H54 (cell line): ENCODE measurements around the gene SLIT3.

Experiments
- DNase-seq: peaks from one replicate; pipeline ENCODE4 v3.0.0; 2011; ENCODE audit warnings: low spot score, mixed read lengths; ENCODE audit not compliant: insufficient read length
- FAIRE-seq: peaks from 3 replicates; lab custom pipeline; 2011; peaks lifted over from hg19 to GRCh38; lab: Jason Lieb, UNC
- POLR2A ChIP-seq: IDR thresholded peaks from 2 replicates; pipeline ENCODE4 v1.6.1; 2011; ENCODE audit warnings: low read depth, mild to moderate bottlenecking, low read length

SLIT3 gene

DNA sequence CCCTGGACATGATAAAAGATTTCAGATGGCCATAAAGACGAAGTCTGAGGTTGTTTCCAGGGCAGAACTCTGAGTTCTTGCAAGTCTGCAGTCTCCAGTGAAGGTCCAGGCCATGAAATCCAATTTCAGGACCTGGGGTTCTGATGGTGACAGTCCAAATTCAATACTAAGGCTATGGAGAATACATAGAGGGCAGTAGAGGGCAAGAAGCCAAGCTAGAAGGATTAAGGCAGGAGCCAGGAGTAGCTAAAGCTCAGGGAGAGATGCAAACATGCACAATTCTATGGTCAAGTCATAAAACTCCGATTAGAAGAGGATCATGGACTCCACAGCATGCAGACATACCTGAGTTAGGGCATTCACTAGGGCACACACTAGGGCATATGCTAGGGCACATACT, 11.4 kb downstream of the SLIT3 start:
- TF ChIP-seq POLR2A: no peak
- FAIRE-seq (no peak), DNase-seq (no peak)

DNA sequence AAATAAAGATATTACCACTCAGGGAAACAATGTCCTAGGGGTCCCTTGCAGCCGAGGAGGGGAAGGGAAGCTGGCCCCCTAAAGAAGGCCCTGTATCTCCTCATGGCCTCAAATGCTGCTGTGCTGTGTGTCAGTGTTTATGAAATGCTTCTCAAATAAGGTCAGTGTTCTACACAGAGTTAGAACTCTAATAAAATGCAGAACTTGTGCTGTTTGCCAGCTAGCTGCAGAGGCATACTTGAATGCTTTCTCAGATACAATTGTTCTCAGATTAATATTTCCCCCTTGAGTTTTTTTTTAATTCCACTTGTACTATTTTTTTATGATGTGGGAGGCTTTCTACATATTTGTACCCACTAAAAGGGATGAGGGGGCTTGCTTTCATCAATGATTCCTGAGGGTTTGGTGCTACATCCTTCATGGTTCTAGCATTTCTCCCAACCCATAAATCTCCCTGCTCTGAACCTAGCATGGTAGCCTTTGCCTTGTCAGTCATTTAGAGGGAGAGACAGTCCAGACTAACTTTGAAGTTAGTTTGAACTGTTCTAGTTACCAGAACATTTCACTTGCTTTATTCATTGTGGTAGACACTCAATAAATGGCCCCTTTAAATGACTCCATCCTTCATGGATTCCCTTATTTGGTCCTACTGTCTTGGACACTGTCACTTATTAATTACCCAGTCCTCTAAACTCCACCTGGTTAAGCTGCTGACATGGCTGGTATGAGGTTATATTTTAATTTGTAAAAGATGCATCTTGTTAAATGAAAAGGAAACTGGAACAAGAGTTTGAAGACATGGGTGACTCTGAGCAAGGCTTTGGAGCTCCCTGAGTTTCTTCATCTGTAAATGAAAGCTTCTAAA, 12.6 kb downstream of the SLIT3 start:
- FAIRE-seq: no peak
- no peak for TF ChIP-seq POLR2A
- DNase-seq: no peak

DNA sequence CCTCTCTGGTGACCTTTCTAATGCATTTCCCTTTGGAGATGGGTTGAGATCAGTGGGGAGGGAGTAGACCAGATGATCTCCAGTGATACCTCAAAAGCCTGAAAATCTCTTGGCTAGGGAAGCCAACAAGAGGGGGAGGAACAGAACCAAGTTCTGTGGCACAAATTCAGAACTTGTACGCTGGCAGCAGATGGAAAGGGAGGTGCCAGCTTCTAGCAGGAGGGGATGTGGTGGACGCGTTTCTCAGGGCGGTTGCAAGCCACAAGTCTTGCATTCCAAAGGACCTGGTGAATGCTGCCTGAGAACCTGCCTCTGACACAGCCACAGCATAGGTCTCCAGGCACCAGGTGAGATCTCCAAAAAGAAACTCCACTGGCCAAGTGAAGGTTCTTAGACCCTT, 13.4 kb downstream of the SLIT3 start:
- DNase-seq (no peak), FAIRE-seq (no peak)
- TF ChIP-seq POLR2A: no peak

DNA sequence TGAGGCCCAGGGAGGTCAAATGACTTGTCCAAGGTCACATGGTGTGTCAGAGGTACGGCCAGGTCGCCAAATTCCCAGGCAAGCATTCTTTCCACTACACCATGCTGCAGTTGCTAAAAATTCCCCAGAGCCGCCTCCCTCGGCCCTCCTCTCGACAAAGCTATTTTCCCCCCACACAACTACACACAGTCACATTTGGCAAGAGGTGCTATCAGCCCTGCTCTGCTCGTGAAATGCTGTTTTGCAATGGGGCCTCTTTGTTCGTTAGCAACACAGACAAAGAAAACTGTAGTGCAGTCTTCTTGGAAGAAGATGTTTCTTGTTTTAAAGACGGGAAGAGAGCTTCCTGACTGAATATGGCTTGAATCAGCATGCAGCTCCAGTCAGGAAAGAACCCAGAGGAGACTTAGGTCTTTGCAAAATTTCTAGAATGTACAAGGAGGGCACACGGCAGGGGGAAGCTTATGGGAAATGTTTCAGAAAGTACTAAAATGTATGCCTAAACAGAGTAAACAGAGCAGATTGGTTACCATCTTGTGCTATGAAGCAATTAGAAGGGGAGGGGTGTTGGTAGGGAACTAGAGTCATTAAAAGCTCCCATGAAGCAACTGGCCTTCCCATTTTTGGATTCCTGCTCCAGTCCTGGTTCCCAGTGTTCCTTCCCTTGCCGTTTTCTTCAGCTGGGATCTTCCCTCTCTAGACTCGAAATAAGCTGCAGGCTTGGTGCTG, 14.2 kb downstream of the SLIT3 start:
- no peak for TF ChIP-seq POLR2A
- FAIRE-seq: no peak
- DNase-seq: no peak

DNA sequence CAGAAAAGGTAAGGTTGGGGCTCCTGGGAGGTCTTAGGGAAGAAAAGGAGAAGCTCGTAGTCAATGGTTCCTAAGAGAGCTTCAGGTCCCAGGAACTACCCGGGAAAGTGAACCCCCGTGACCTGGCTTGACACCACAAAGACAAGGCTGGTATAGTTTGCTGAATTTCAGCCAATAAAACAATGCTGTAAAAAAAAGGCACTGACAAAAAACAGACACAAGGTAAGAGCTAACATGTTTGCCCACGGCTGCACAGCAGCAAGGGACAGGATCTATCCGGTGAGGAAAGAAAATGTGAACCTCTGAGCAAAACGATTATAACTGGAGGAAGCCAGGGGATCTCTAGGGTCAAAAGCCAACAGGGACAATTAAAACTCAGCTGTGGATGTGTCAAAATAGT, 17.1 kb downstream of the SLIT3 start:
- DNase-seq (no peak), FAIRE-seq (no peak)
- no peak for TF ChIP-seq POLR2A

DNA sequence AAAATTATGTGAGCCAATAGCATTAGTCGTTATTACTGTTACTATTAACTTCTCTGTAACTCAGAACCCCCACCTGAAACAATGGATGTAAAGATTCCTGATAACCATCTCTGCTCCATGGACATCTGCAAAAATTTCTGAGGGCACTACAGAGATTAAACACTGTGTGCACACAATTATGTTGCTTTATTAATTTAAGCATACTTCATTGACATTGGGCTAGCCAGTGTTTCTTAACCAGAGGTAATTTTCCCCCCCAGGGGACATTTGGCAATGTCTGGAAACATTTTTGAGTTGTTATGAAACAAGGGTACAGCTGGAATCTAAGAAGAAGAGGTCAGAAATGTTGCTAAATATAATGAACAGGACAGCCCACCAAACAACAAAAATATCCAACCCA, 19.3 kb downstream of the SLIT3 start:
- FAIRE-seq: no peak
- no peak for TF ChIP-seq POLR2A

DNA sequence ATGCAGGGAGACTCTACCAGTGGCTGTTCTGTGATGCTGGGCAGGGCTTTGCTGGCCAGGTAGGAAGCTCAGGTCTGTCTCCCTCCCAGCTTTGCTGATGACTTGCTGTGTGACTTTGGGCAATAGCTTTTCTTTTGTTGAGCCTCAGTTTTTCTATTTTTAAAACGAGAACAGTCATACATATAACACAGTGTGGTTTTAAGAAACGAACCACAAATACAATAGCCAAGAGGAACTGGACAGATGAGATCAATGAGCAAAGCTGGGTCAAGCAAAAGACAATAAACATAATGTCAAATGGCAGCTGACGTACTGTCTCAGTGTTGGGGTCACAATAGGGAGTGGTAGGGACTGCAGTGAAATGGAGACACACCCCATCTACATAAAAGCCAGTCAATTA, 20.2 kb downstream of the SLIT3 start:
- DNase-seq: no peak
- no peak for FAIRE-seq
- no peak for TF ChIP-seq POLR2A

More for the DNA sequence above, 19.3 kb downstream of the SLIT3 start:
- no peak for DNase-seq

DNA sequence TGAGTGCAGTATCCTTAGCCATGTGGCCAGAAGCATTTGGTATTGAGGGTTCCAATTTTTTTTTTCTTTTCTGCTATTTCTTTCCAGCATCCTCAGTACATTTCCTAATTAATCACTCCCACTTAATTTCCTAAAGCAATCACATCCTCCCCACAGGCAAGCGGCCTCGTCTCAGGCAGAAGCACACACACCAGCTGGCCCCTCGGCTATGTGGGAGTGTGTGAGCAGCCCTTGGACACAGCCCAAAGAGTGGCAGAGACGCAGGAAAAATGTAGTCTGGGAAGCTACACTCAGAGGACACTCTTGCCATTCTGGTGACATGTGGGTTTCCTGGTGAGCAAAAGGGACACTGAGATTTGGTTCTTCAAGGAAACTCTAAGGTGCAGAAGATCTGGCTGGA, 20.7 kb downstream of the SLIT3 start:
- no peak for DNase-seq
- FAIRE-seq: no peak
- TF ChIP-seq POLR2A: no peak

DNA sequence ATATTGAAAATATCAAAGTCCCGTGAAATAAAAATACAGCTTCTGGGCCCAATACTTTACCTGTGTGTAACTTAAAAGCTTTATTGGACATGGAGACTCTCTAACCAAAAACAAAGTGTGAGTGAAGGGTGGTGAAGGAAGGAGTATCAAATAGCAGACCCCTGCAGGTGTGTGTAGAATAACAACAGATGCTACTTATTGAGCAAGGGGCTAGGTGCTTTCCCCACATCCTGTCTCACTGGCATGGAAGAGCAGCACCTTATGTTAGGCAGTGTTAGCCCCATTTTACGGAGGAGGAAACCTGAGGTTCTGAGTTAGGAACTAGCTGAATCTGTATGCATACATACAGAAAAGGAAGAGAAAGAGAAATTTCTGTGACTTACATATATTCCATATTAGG, 21.8 kb downstream of the SLIT3 start:
- DNase-seq (no peak), FAIRE-seq (no peak)
- TF ChIP-seq POLR2A: no peak

DNA sequence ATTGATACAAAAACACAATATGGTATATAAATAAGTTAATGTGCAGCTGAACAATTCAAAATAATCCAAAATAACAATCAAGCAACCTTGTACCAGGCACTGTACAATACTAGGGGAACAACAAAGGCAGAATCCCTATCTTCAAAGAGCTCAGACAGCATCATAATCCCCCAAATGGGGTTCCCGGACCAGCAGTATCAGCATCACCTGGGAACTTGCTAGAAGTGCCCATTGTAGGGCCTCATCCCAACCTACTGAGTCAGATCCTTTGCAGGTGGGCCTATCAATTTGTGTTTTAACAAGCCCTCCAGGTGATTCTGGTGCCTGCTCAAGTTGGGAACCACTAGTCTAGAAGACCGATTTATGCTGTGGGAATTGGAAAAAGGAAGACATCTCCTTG, 27.1 kb downstream of the SLIT3 start:
- DNase-seq (no peak), FAIRE-seq (no peak)
- no peak for TF ChIP-seq POLR2A

DNA sequence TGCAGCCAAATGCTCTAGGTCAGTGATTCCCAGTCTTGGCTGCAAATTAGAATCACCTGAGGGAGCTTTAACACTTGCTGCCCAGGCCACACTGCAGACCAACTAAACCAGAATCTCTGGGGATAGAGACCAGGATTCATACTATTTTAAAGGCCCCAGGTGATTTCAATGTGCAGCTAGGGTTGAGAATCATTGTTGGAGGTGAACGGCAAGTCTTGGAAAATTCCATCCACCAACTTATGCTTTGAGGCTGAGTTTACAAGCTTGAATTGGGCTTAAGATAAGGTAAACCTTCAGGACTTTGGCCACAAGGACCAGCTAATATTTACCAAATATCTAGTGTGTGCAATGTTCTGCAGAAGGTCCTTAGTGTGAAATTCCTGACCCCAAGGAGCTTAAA, 27.5 kb downstream of the SLIT3 start:
- FAIRE-seq (no peak), DNase-seq (no peak)
- no peak for TF ChIP-seq POLR2A

DNA sequence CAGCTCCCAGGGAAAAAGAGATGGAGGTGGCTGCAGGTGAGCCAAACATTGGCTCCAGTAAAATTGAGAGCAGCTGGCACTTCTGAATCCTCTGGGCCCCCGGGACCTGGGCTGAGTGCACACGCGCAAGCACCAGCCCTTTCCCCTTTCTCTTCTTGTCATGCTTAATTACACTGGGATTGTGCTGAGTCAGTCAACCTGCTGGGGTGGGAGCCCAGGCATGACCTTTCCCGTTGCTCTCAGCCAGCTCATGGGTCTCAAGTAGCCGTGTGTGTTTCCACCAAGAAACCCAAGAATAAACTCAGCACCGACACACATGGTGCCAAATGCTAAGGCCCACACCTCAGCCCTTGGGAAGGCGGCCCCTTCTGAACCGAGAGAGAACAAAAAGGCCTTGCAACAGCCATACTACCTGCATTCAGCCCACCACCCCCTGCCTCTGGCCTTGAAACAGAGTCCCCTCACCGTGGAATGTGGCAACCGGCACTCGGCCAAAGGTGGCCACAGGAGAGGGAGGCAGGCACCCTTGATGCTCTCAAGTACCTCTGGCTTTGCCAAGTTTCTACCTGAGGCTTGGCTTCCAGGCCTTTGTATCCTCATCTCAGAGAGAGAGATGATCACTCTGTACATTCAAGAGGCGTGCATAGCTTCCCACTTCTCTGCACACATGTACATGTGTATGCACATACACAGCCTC, 28.1 kb downstream of the SLIT3 start:
- TF ChIP-seq POLR2A: no peak
- DNase-seq: no peak
- no peak for FAIRE-seq

DNA sequence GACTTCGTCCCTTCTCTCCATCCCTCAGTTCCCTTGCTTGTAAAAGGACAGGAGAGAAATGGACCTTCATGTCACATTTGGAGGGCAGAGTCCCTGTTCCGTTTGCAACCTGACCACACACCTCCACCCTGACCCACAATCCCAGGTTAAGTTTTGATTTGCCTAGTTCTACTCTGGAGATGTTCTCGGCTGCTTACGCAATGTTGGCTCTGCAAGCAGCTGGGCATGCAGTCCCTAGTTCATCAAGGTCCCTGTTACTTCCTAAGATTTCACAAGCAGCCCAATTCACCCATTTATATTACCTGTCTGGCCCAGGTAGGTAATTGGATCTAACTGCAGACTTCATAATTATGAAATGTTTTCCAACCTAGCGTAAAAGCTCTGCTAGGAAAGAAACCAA, 28.8 kb downstream of the SLIT3 start:
- no peak for TF ChIP-seq POLR2A
- FAIRE-seq (no peak), DNase-seq (no peak)

DNA sequence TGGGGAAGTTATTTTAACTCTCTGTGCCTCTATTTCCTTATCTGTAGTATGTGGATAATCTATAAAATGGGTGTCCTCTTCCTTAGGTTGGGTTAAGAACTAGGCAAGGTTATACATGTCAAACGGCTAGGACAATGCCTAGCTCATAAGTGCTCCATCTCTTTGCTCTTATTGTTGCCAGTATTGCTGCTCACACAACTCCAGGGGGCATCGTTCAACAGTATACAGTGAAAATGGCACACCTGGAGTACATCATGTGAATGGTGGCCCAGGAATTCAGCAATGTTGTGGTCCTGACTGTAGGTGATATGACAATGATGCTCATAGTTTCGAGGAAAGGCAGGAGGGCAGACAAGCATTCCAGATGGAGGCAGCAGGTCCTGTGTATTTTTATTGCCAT, 30.1 kb downstream of the SLIT3 start:
- no peak for TF ChIP-seq POLR2A
- FAIRE-seq: no peak
- DNase-seq: no peak
